HG03571 (cell line): ENCODE measurements around the gene UBE2C.
"Not testable (repeated sequence)": the region's sequence is repeated elsewhere in the genome, so short reads cannot be mapped to it uniquely, and the experiment has no call there.

ENCODE experiments used
- ATAC-seq: cut with Tn5 transposase; IDR thresholded peaks from one replicate; pipeline ENCODE4 v1.9.1; 2021; ENCODE audit not compliant: unreplicated experiment

Gene UBE2C

DNA sequence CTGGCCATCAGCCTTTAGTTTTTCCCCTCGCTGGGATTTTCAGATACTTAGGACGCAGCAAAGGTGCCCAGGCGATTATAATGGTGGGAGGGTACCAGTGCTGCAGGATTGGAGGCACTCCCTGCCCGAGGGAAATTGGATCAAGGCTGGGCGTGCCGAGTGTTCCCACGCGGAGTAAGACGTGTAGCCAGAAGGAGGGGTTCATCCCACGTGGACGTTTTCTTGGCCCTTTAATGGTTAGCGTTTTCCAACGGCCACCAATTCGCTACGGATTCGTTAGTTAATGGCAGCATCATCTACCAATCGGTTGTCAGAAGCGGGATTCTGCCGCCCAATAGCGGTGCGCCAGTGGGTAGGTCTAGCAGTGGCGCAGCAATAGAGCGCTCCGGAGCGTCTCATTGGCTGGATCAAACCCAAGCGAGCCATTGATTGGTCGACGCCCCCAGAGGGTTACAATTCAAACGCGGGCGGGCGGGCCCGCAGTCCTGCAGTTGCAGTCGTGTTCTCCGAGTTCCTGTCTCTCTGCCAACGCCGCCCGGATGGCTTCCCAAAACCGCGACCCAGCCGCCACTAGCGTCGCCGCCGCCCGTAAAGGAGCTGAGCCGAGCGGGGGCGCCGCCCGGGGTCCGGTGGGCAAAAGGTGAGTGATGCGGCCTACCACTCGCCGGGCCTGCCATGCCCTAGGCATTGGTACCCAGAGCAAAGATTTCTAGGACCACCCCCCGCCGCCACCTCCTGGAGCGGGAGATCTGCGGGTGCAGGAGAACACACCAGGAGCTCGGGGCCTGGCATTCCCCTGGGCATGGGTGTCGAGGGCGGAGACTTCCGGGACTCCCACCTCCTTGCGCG lies at the start of gene UBE2C:
UBE2C (plus strand) TSS at position 488 of the 849 bp plus-strand sequence; CDS start at position 540, 52 bp downstream.
- peak; percentile 95 for ATAC-seq

GRCh38 chr20:45764618-45765282 lies 47.7 kb upstream of the UBE2C start:
- ATAC-seq, result not testable (repeated sequence)

GRCh38 chr20:45765307-45765875 lies 47.1 kb upstream of the UBE2C start:
- ATAC-seq, result no peak

GRCh38 chr20:45765980-45766379 lies 46.5 kb upstream of the UBE2C start:
- no peak for ATAC-seq

DNA sequence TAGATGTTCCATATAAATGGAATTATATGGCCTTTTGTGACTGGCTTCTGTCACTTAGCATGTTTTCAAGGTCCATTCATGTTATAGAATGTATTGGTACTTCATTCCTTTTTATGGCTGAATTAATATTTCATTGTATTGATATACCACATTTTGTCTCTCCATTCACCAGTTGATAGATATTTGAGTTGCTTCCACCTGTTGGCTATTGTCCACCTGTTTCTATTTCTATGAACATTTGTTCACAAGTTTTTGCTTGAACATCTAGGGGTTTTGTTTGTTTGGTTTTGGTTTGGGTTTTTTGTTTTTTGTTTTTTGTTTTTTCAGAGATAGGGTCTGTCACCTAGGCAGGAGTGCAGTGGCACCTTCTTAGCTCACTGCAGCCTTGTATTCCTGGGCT lies 44.0 kb upstream of the UBE2C start:
- ATAC-seq, result no peak

DNA sequence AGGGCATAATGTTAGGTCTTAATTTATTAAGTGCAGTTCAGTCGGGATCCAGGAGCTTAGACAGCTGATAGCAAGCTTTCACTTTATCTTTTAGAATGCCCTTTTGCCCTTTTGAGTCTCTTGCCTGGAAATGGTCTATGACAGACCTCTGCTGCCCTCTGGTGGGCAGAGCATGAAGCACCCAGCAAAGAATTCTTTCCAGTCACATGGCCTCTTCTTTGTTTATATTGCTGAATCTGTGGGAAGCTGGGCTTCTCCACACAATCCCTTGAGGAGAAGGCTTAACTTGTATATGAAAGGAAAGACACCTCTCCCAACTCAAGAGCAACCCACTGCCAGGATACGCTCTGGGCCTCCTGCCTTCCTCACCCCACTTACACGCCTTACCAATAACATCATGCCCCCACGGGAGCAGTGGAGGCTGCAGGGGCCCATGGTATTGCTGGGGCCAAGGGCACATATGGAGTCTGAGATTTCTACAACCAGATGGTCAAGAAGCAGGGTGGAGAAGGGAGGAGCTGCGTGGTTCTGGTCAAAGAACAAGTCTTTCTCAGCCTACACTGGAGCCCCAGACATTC lies 41.2 kb upstream of the UBE2C start:
- ATAC-seq, result no peak

GRCh38 chr20:45772693-45773092 lies 39.8 kb upstream of the UBE2C start:
- ATAC-seq, result no peak

- ATAC-seq, result no peak
Measured at GRCh38 chr20:45774945-45775344, 37.5 kb upstream of the UBE2C start.

- no peak for ATAC-seq
Measured at GRCh38 chr20:45775411-45775810, 37.0 kb upstream of the UBE2C start.

- no peak for ATAC-seq
Measured at GRCh38 chr20:45776931-45777330, 35.5 kb upstream of the UBE2C start.

DNA sequence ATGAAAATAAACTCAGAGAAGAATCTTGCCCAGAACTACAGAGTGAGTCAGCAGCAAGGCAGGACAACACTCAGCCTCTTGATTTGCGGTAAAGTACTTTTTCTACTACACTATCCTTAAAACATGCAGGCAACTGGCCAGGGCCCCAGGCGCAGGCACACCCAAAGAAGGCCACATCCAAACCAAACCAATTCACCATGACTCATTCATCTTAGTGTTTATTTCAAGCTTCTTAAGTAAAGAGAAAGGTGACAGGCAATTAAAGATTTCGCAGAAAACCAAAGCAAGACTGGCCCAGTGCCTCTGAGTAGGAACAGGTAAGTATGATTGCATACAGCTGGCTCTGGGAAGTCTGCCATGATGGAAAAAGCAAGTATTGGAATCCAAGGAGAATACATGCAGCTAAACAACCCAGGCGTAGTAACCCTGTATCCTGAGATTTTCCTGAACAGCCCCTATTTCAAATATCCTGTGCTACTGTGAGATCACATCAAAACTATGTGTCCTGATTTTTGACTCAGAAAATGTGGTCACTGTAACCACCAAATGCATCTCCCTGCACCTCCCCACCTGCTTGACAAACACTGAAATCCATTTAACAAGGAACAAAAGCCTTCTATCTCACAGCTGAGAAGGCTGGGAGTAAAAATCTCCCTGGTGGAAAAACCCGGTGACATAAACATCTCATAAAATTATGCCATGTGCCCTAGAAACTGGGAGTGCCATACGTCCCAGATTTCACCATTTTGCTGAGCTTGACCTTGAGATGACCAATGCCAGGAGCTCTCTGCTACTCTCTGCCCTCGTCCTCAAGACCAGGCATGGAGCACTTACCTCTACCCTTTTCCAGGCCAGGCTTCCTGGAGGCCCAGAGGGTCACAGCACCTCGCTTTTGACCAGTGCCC lies 33.2 kb upstream of the UBE2C start:
- ATAC-seq, result no peak

- no peak for ATAC-seq
Measured at GRCh38 chr20:45780159-45780558, 32.3 kb upstream of the UBE2C start.

- no peak for ATAC-seq
Measured at GRCh38 chr20:45781391-45781931, 31.0 kb upstream of the UBE2C start.

GRCh38 chr20:45782890-45783289 lies 29.6 kb upstream of the UBE2C start:
- ATAC-seq, result no peak

DNA sequence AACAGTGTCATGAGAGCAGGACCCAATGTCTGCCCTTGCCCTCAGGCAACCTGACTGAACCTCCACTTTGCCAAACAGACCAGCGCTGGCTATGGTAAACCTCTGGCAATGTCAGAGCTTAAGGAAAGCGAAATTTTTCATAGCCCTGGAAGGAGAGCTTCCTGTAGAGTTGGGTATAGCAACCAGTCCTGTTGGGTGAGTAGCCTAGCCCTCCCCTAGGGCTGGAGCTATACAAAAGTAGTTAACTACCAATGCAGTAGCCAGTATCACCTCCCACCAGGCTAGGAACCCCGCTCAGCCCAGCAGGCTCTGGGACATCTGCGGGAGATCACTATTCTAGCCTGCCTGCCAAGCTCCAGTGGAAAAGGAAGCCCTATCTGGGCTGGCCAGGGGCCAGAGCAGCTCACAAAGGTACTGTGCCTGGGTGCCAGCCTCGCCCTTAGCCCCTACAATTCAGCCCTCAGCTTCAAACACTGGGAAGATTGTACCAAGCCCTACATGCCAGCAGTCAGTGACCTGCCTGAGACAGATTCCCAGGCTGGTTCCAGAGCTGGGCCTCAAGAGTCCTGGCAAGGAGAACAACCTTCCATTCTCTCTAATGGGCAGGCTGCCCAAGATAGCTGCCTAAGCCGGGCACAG lies 28.7 kb upstream of the UBE2C start:
- ATAC-seq, result no peak

DNA sequence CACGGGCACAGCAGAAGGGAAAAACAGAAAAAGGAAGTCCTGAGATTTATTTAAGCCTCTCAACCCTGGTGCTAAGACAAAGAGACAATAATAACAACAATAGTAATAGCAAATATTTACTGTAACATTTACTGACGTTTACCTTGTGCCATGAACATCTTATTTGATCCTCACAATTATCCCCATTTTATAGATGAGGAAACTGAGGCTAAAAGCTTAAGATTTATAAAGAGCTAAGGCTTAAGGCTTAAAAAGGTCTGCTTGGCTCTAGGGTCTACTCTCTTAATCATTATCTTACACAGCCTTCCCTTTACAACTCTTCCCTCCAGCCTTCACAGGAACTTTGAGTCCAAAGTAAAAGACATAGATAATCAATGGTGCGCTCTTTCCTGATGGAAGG lies 24.1 kb upstream of the UBE2C start:
- no peak for ATAC-seq

GRCh38 chr20:45792317-45793118 lies 19.9 kb upstream of the UBE2C start:
- peak; percentile 10 for ATAC-seq

DNA sequence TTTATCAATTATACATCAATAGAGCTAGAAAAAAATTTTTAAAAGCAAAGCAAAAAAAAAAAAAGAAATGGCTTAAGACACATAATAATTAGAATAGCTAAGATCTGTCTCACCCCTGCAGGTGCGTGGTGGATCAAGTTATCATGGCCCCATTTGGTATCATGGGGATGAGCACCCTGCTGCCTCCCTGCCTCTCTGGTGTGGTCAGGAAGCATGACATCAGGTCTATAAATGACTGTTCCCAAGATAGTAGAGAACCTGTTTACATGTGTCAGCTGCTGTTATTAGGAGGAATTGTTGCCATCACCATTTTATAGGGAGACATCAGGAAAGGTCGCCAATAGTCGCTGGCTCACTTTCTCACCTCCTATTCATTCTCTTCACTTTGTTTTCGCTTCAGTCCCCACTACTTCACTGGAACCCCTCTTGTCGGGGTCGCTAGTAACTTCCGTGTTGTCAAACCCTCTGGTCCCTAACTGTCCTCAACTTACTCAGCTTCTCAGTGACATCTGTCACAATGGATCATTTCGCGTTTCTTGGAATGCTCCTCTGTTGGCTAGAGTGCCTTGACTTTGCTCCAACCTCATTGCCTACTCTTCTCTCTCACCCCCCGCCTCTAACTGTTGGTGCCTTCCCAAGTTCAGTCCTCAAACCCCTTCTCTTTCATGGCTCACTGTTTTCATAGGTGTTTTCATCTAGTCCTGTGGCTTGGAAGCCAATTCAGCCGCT lies 15.9 kb upstream of the UBE2C start:
- no peak for ATAC-seq
